ENCODE data around the gene RNF207. TPM values are rescaled to one million over a fixed set of nuclear protein-coding genes. Genes with fewer than 3 reads are reported as not detected.
A peak's percentile ranks its signal among the peaks of the same experiment; 100 is the strongest.

Gene RNF207
- total RNA-seq, 5 donors from 2014 or later (not counting 1 experiment from before 2014, with no cell fraction given), result 4.7 to 9.7 (median 6.9) TPM

GRCh38 chr1:6167391-6168303 is 38.3 kb upstream of the RNF207 start:
- H3K4me1 Mint-ChIP-seq, result no peaks in the 10 kb centered on the region
- no peak overlapping the region for H3K4me3 ChIP-seq (ENCODE audit: control insufficient read depth in 1 of 2, extremely low read depth in 1 of 2, low read length in 1 of 2)
- POLR2A ChIA-PET, result interaction anchor here in 1 of 2 donors (0.6 kb wide), 1 partner anchor 63 kb away, joined by 3 read pairs; no protein-coding TSS in a partner anchor
- 69% methylated on average over 22 of the region's 34 CpGs for WGBS (ENCODE audit: insufficient coverage)
- DNase-seq, result no peak
- no peak for ATAC-seq (replicated peaks in 1 of 4)
- H3K9me3 ChIP-seq, result no peaks in the 10 kb centered on the region
- no peaks in the 10 kb centered on the region for H3K36me3 ChIP-seq (ENCODE audit: control insufficient read depth in 2 of 2, extremely low read depth in 1 of 2, insufficient read depth in 1 of 2, low read length in 1 of 2)
- no peaks in the 10 kb centered on the region for H3K36me3 Mint-ChIP-seq
- peaks cover 0 to 58% of the 10 kb centered on the region in 2 experiments for H3K27me3 ChIP-seq (replicated peaks in 1 of 2; ENCODE audit: control insufficient read depth in 2 of 2, extremely low read depth in 1 of 2, insufficient read depth in 2 of 2, low read length in 1 of 2)
- H3K27me3 Mint-ChIP-seq, result peaks cover 3 to 38% of the 10 kb centered on the region in 2 donors
- CTCF ChIA-PET, result interaction anchor here in 1 of 2 donors (0.6 kb wide), 1 partner anchor 555 kb away, joined by 10 read pairs; no protein-coding TSS in a partner anchor
- H3K27ac ChIP-seq (ENCODE audit: low read length), result no peak overlapping the region
- H3K9me3 Mint-ChIP-seq, result no peaks in the 10 kb centered on the region
- no peak overlapping the region for H3K27ac Mint-ChIP-seq
- H3K4me1 ChIP-seq (ENCODE audit: control insufficient read depth in 1 of 2, extremely low read depth in 1 of 2, insufficient read depth in 2 of 2, low read length in 2 of 2), result no peaks in the 10 kb centered on the region
- no peak overlapping the region for H3K4me3 Mint-ChIP-seq

- DNase-seq (no peak), ATAC-seq (replicated peaks in 1 of 4) (no peak)
- H3K27ac ChIP-seq (ENCODE audit: low read length), result no peak overlapping the region
- POLR2A ChIA-PET, result no interaction called here
- no peak overlapping the region for H3K4me3 ChIP-seq (ENCODE audit: control insufficient read depth in 1 of 2, extremely low read depth in 1 of 2, low read length in 1 of 2)
- H3K27me3 ChIP-seq (replicated peaks in 1 of 2; ENCODE audit: control insufficient read depth in 2 of 2, extremely low read depth in 1 of 2, insufficient read depth in 2 of 2, low read length in 1 of 2), result peaks cover 0 to 63% of the 10 kb centered on the region in 2 experiments
- Mint-ChIP-seq H3K4me3 (no peak overlapping the region), H3K9me3 (no peaks in the 10 kb centered on the region), H3K36me3 (no peaks in the 10 kb centered on the region), H3K27ac (no peak overlapping the region), H3K4me1 (no peaks in the 10 kb centered on the region), H3K27me3 (peaks cover 3 to 28% of the 10 kb centered on the region in 2 donors)
- no peaks in the 10 kb centered on the region for H3K36me3 ChIP-seq (ENCODE audit: control insufficient read depth in 2 of 2, extremely low read depth in 1 of 2, insufficient read depth in 1 of 2, low read length in 1 of 2)
- 75% methylated on average over 7 of the region's 18 CpGs for WGBS (ENCODE audit: insufficient coverage)
- CTCF ChIA-PET, result no interaction called here
- H3K4me1 ChIP-seq (ENCODE audit: control insufficient read depth in 1 of 2, extremely low read depth in 1 of 2, insufficient read depth in 2 of 2, low read length in 2 of 2), result no peaks in the 10 kb centered on the region
- no peaks in the 10 kb centered on the region for H3K9me3 ChIP-seq
Observed at GRCh38 chr1:6168947-6169586, 36.9 kb upstream of the RNF207 start.

- Histone ChIP-seq H3K27me3 (replicated peaks in 1 of 2; ENCODE audit: control insufficient read depth in 2 of 2, extremely low read depth in 1 of 2, insufficient read depth in 2 of 2, low read length in 1 of 2) (peaks cover 0 to 63% of the 10 kb centered on the region in 2 experiments), H3K27ac (ENCODE audit: low read length) (no peak overlapping the region), H3K4me1 (ENCODE audit: control insufficient read depth in 1 of 2, extremely low read depth in 1 of 2, insufficient read depth in 2 of 2, low read length in 2 of 2) (no peaks in the 10 kb centered on the region), H3K9me3 (no peaks in the 10 kb centered on the region), H3K36me3 (ENCODE audit: control insufficient read depth in 2 of 2, extremely low read depth in 1 of 2, insufficient read depth in 1 of 2, low read length in 1 of 2) (no peaks in the 10 kb centered on the region), H3K4me3 (ENCODE audit: control insufficient read depth in 1 of 2, extremely low read depth in 1 of 2, low read length in 1 of 2) (no peak overlapping the region)
- DNase-seq (no peak), ATAC-seq (replicated peaks in 1 of 4) (no peak)
- Mint-ChIP-seq H3K27me3 (peaks cover 0 to 24% of the 10 kb centered on the region in 2 donors), H3K4me3 (no peak overlapping the region), H3K36me3 (no peaks in the 10 kb centered on the region), H3K27ac (no peak overlapping the region), H3K9me3 (no peaks in the 10 kb centered on the region), H3K4me1 (no peaks in the 10 kb centered on the region)
- ChIA-PET POLR2A (no interaction called here), CTCF (no interaction called here)
- WGBS (ENCODE audit: insufficient coverage), result 81% methylated on average over 8 of the region's 16 CpGs
Observed at GRCh38 chr1:6170116-6170741, 35.7 kb upstream of the RNF207 start.

GRCh38 chr1:6170742-6171201 is 35.1 kb upstream of the RNF207 start:
- H3K27ac ChIP-seq (ENCODE audit: low read length), result no peak overlapping the region
- 44% methylated on average over 11 of the region's 19 CpGs for WGBS (ENCODE audit: insufficient coverage)
- Mint-ChIP-seq H3K27me3 (peaks cover 0 to 21% of the 10 kb centered on the region in 2 donors), H3K4me3 (no peak overlapping the region), H3K9me3 (no peaks in the 10 kb centered on the region), H3K4me1 (no peaks in the 10 kb centered on the region), H3K27ac (no peak overlapping the region), H3K36me3 (no peaks in the 10 kb centered on the region)
- DNase-seq (no peak), ATAC-seq (replicated peaks in 1 of 4) (peak in 1 of 4 experiments; percentile 13)
- no peaks in the 10 kb centered on the region for H3K9me3 ChIP-seq
- peaks cover 0 to 65% of the 10 kb centered on the region in 2 experiments for H3K27me3 ChIP-seq (replicated peaks in 1 of 2; ENCODE audit: control insufficient read depth in 2 of 2, extremely low read depth in 1 of 2, insufficient read depth in 2 of 2, low read length in 1 of 2)
- no peaks in the 10 kb centered on the region for H3K36me3 ChIP-seq (ENCODE audit: control insufficient read depth in 2 of 2, extremely low read depth in 1 of 2, insufficient read depth in 1 of 2, low read length in 1 of 2)
- H3K4me3 ChIP-seq (ENCODE audit: control insufficient read depth in 1 of 2, extremely low read depth in 1 of 2, low read length in 1 of 2), result no peak overlapping the region
- no peaks in the 10 kb centered on the region for H3K4me1 ChIP-seq (ENCODE audit: control insufficient read depth in 1 of 2, extremely low read depth in 1 of 2, insufficient read depth in 2 of 2, low read length in 2 of 2)
- ChIA-PET CTCF (no interaction called here), POLR2A (no interaction called here)

- H3K4me1 Mint-ChIP-seq, result no peaks in the 10 kb centered on the region
- no peak for ATAC-seq (replicated peaks in 1 of 4)
Observed at GRCh38 chr1:6171548-6172124, 34.3 kb upstream of the RNF207 start.

GRCh38 chr1:6172549-6172948 is 33.4 kb upstream of the RNF207 start:
- H3K27me3 Mint-ChIP-seq, result peaks cover 11 to 35% of the 10 kb centered on the region in 2 donors
- Histone ChIP-seq H3K9me3 (no peaks in the 10 kb centered on the region), H3K4me1 (ENCODE audit: control insufficient read depth in 1 of 2, extremely low read depth in 1 of 2, insufficient read depth in 2 of 2, low read length in 2 of 2) (no peaks in the 10 kb centered on the region), H3K27ac (ENCODE audit: low read length) (no peak overlapping the region), H3K36me3 (ENCODE audit: control insufficient read depth in 2 of 2, extremely low read depth in 1 of 2, insufficient read depth in 1 of 2, low read length in 1 of 2) (no peaks in the 10 kb centered on the region), H3K4me3 (ENCODE audit: control insufficient read depth in 1 of 2, extremely low read depth in 1 of 2, low read length in 1 of 2) (no peak overlapping the region), H3K27me3 (replicated peaks in 1 of 2; ENCODE audit: control insufficient read depth in 2 of 2, extremely low read depth in 1 of 2, insufficient read depth in 2 of 2, low read length in 1 of 2) (peaks cover 0 to 76% of the 10 kb centered on the region in 2 experiments)
- H3K27ac Mint-ChIP-seq, result no peak overlapping the region
- no peaks in the 10 kb centered on the region for H3K36me3 Mint-ChIP-seq
- ATAC-seq (replicated peaks in 1 of 4) (no peak), DNase-seq (no peak)
- ChIA-PET CTCF (no interaction called here), POLR2A (no interaction called here)
- peaks cover 1 to 5% (median 3%) of the 10 kb centered on the region in 3 donors for H3K4me1 Mint-ChIP-seq
- 87% methylated on average over 8 of the region's 10 CpGs for WGBS (ENCODE audit: insufficient coverage)
- H3K9me3 Mint-ChIP-seq, result no peaks in the 10 kb centered on the region
- no peak overlapping the region for H3K4me3 Mint-ChIP-seq

More at GRCh38 chr1:6171548-6172124, 34.3 kb upstream of the RNF207 start:
- ChIA-PET POLR2A (no interaction called here), CTCF (no interaction called here)
- H3K4me1 ChIP-seq (ENCODE audit: control insufficient read depth in 1 of 2, extremely low read depth in 1 of 2, insufficient read depth in 2 of 2, low read length in 2 of 2), result no peaks in the 10 kb centered on the region
- H3K27ac ChIP-seq (ENCODE audit: low read length), result no peak overlapping the region
- Mint-ChIP-seq H3K4me3 (no peak overlapping the region), H3K36me3 (no peaks in the 10 kb centered on the region), H3K27me3 (peaks cover 3 to 26% of the 10 kb centered on the region in 2 donors), H3K27ac (no peak overlapping the region), H3K9me3 (no peaks in the 10 kb centered on the region)
- no peaks in the 10 kb centered on the region for H3K9me3 ChIP-seq
- H3K27me3 ChIP-seq (replicated peaks in 1 of 2; ENCODE audit: control insufficient read depth in 2 of 2, extremely low read depth in 1 of 2, insufficient read depth in 2 of 2, low read length in 1 of 2), result peaks cover 0 to 71% of the 10 kb centered on the region in 2 experiments
- WGBS (ENCODE audit: insufficient coverage), result 37% methylated on average over 7 of the region's 10 CpGs
- no peak overlapping the region for H3K4me3 ChIP-seq (ENCODE audit: control insufficient read depth in 1 of 2, extremely low read depth in 1 of 2, low read length in 1 of 2)
- no peaks in the 10 kb centered on the region for H3K36me3 ChIP-seq (ENCODE audit: control insufficient read depth in 2 of 2, extremely low read depth in 1 of 2, insufficient read depth in 1 of 2, low read length in 1 of 2)
- DNase-seq, result no peak

Data from T-cell (primary cell).